DND-41 (cell line): ENCODE results near the gene ZCCHC9.

ENCODE experiments used
- CTCF ChIP-seq: IDR thresholded peaks from 2 replicates; pipeline ENCODE4 v1.5.1; 2012; ENCODE audit warnings: borderline replicate concordance, low read length, moderate library complexity, mild to moderate bottlenecking; ENCODE audit not compliant: poor library complexity, severe bottlenecking; ENCODE audit errors: extremely low read depth
- EZH2 ChIP-seq: IDR thresholded peaks from 3 replicates; pipeline ENCODE4 v1.6.1; 2012; ENCODE audit warnings: borderline replicate concordance, low read depth, mild to moderate bottlenecking, moderate library complexity, low read length, inconsistent platforms; ENCODE audit not compliant: severe bottlenecking

- TF ChIP-seq EZH2 (no peak), CTCF (no peak)
These were observed 57.7 kb downstream of the ZCCHC9 start for GRCh38 chr5:81359108-81359507.
